Esophagus muscularis mucosa (tissue), 4 donors: ENCODE results near the gene FAM25A.
"Not testable (repeated sequence)": the region's sequence is repeated elsewhere in the genome, so short reads cannot be mapped to it uniquely, and the experiment has no call there.

ENCODE experiments used
- EP300 ChIP-seq: sonication (generic); formaldehyde crosslinking; IDR thresholded peaks from one replicate; pipeline ENCODE4 v1.6.1; 2017; ENCODE audit warnings: antibody characterized with exemption
- POLR2A ChIP-seq: fragments of 450-650 bp; IDR thresholded peaks from one replicate; pipeline ENCODE4 v1.6.1; 2017; ENCODE audit warnings: antibody characterized with exemption, moderate library complexity, mild to moderate bottlenecking, low read depth
- TF ChIP-seq, protein P1 (sequence below), 3 experiments: fragments of 200-600 bp in 2 of 3; fragments of 450-650 bp in 1 of 3; sonication (generic) in 2 of 3; IDR thresholded peaks; one replicate each; pipeline ENCODE4 v1.5.1; 2017 to 2019; ENCODE audit warnings: antibody characterized with exemption in 3 of 3, mild to moderate bottlenecking in 2 of 3, moderate library complexity in 1 of 3

DNA sequence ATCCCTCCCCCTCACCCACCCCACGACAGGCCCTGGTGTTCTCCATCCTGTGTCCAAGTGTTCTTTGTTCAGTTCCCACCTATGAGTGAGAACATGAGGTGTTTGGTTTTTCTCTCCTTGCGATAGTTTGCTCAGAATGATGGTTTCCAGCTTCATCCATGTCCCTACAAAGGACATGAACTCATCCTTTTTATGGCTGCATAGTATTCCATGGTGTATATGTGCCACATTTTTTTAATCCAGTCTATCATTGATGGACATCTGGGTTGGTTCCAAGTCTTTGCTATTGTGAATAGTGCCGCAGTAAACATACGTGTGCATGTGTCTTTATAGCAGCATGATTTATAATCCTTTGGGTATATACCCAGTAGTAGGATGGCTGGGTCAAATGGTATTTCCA, 35.6 kb upstream of the FAM25A start:
- TF ChIP-seq, protein P1, sequence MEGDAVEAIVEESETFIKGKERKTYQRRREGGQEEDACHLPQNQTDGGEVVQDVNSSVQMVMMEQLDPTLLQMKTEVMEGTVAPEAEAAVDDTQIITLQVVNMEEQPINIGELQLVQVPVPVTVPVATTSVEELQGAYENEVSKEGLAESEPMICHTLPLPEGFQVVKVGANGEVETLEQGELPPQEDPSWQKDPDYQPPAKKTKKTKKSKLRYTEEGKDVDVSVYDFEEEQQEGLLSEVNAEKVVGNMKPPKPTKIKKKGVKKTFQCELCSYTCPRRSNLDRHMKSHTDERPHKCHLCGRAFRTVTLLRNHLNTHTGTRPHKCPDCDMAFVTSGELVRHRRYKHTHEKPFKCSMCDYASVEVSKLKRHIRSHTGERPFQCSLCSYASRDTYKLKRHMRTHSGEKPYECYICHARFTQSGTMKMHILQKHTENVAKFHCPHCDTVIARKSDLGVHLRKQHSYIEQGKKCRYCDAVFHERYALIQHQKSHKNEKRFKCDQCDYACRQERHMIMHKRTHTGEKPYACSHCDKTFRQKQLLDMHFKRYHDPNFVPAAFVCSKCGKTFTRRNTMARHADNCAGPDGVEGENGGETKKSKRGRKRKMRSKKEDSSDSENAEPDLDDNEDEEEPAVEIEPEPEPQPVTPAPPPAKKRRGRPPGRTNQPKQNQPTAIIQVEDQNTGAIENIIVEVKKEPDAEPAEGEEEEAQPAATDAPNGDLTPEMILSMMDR (IDR thresholded peaks at IDR 0.05): not testable (repeated sequence)
- TF ChIP-seq POLR2A, EP300: not testable (repeated sequence)
